DMS53 treated with DMSO at 0.1 percent for 48 hours (cell line): ENCODE measurements around the gene NKIRAS1.
"Not testable (repeated sequence)": the region's sequence is repeated elsewhere in the genome, so short reads cannot be mapped to it uniquely, and the experiment has no call there.

ENCODE experiments used
- DNase-seq: peaks from one replicate; lab custom pipeline; 2025; ENCODE audit not compliant: unreplicated experiment; lab: John Stamatoyannopoulos, UW

NKIRAS1 gene

DNA sequence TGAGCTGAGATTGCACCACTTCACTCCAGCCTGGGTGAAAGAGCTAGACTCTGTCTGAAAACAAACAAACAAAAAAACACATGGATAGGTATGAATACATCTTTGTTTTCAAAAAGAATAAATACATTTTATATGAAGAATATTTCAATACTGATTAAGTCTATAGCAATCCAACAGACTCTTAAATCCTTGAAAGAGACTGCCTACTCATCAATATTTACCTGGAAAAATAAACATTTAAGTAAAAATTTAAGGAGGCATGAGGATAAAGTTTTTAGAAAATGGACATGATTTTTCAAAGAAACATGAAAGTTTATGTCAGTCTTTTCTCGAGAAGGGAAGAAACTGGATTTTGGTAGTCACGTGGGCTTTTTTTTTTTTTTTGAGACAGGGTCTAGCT, 5.4 kb downstream of the NKIRAS1 start:
- no peak for DNase-seq

DNA sequence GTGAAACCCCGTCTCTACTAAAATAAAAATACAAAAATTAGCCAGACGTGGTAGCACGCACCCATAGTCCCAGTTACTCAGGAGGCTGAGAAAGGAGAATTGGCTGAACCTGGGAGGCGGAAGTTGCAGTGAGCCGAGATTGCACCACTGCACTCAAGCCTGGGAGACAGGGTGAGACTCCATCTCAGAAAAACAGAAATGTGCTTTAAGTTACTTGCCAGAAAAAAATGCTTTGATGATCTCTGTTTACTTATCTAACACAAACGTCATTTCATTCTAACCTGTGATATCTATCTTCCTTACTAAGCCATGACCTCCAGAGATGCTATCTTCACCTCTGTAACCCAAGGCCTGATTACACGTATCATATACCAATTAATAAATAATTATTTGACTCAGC, 7.4 kb downstream of the NKIRAS1 start:
- DNase-seq: no peak

DNA sequence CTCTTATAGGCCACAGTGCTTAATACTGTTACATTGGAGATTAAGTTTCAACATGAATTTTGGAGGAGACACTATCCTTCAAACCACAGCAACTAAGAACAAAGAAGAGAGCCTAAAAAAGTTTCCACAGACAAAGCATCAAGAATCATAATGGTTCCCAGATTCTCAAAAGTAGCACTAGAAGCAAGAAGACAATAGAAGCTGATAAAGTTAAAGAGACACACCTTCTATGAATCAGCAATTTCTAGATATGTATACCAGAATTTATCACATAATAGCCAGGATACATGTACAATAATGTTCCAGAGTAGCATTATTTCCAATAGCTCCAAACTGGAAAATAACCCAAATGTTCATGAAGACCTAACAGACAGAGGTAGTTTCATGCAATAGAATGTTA, 12.2 kb downstream of the NKIRAS1 start:
- DNase-seq: no peak

DNA sequence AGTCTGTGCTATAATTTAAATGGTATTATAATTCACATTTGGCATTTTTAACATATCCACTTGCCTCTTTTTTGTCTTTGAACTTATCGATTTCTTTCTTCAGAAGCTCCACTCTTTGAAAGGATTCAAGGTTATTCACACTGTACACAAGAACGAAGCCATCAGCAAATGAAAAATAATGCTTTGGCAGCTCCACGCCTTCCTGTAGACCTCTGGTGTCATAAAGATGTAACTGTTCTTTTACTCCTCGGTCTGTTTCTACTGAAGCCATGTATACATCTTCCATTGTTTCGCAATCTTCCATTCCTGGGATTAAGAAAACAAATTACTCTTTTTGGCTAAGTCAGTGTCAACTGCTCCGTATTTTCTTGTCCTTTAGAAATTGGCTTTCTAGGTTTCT, 16.0 kb downstream of the NKIRAS1 start:
- DNase-seq: no peak

DNA sequence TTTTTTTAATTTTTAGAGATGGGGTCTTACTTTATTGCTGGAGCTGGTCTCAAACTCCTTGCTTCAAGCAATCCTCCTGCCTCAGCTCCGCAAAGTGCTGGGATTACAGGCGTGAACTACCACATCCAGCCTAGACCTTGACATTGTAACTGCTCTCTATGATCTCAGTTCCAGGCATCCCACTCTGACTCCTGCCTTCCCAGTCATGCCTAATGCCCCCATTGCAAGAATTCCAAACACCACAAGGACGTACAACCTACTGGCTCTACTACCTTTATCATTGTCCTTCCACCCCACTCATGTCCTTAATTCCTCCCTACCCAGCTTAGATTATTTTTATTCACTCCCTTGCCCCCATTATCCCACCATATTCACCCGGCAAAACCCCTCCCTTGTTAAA, 21.6 kb downstream of the NKIRAS1 start:
- no peak for DNase-seq

DNA sequence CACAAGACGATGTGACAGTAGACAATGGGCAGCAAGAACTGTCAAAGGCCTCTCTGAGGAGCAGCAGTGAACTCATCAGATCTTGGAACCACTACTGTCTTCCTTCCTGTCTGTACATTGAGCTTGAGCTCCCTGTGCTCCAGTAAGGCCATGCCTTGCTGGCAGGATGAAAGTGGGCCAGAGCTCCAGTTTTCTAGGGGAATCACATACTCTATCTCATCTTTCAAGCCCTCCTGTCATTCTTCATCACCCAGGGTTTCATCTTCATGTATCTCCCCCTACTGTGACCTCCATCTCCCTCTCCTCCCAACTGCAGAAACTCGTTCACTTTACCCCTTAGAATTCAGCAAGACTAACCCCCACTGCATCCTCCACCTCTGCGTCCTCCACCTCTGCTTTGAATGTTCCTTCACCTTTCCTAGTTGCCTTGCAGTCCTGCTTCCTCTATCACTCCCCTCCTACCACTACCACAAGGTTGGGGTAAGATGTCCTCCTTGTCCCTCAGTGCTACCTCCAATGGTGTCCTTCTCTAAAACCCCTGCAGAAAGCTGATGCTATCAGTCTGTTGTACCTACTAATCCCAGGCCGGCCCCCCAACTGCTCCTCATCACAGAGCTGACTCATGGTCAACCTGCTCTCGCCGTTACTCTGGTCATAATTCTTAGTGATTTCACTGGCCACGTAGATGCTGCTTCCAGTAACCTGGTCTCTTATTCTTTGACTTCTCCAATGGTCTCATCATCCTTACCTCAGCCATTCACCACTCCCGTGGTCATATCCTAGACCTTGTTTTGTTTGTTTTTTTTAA, 22.3 kb downstream of the NKIRAS1 start:
- DNase-seq: no peak

DNA sequence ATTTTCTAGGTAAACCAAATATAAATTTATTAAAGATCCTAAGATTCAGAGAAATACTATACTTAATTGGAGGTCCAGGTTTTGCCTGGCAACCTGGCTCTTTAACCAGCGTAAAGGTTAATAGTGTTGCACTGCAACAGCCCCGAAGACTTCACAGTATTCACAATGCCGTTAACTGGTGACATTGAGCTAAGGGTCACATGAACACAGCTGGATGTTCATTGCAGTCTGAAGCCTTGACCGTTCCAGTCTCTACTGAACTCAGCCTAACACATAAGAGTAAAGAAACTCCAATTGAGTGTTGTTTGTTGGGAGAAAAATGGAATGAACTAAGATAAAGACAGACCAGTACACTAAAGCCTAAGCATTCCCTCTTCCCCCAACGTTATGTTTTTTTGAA, 26.8 kb downstream of the NKIRAS1 start:
- DNase-seq: no peak

DNA sequence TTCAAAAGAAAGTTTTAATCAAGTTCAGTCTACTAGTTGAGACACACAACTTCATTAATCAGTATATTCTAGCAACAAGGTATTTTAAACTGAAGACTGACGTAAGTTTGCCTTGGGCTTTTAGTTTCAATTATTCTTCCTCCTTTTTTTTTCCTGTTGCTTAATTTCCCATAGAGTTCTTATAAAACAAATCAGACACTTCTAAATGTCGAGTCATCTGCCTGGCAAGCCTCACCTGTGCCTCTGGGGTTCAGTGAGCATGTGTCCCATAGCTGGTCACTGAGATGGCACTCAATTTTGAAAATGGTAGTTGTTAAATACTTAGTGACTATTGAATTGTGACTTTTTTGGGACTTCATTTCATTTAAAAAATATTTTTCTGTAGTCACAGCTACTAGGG, 27.4 kb downstream of the NKIRAS1 start:
- DNase-seq: no peak

DNA sequence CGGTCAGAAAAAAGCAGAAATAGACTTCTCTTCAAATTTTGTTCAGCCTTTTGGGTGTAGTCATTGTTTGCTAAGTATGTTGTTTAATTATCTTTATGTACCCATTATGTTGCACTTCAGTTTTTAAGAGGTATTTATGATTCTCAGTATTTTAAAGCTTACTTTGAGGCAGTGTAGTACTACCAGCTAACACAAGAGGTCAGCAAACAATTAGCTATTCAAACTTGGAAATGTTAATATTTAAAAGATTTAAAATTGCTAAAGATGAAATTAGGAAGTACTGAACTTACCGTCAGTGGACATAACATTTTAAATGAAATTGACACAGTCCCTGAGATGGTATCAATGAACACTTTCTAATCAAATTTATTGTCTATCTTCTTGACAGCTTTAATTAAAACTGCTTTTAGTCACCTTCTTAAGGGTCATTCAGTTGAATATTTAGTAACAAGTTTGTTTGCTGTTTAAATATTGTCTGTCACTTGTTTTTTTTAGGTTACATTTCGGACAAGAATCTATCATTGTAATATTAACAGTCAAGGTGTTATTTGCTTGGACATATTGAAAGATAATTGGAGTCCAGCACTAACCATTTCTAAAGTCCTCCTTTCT, 28.1 kb downstream of the NKIRAS1 start:
- no peak for DNase-seq

DNA sequence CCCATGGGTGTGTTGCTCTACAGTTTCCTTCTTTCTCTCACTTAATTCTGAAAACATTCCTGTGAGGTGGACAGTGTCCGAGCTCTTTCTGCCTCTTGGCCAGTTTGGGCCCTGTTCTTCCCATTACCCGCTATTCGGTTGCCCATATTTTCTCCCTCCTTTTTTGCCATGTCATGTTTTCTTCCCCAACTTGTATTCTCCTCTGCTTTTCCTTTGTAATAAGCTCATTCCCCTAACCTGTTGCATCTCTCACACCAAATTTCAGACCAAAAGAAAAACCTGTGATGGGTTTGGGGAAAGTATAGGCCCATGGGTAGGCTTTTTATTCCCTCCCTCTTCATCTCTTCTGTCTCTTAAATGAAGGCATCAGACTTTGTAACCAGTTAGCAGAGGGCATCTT, 30.5 kb downstream of the NKIRAS1 start:
- no peak for DNase-seq

DNA sequence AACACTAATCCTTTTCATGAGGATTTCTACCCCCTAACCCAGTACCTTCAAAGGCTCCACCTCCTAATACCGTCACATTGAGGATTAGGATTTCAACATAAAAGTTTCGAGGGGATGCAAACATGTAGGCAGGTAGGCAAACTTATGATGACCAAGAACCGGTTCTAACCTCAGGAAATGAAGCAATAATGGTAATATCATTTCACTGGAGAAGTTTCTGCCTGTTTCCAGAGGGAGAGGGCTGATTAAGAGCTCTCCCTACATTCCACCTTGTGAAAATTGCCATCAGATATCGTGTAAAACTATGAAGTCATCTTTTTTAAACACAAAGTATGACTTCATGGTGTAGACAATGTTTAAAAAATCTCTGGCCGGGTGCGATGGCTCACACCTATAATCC, 31.6 kb downstream of the NKIRAS1 start:
- DNase-seq: no peak

DNA sequence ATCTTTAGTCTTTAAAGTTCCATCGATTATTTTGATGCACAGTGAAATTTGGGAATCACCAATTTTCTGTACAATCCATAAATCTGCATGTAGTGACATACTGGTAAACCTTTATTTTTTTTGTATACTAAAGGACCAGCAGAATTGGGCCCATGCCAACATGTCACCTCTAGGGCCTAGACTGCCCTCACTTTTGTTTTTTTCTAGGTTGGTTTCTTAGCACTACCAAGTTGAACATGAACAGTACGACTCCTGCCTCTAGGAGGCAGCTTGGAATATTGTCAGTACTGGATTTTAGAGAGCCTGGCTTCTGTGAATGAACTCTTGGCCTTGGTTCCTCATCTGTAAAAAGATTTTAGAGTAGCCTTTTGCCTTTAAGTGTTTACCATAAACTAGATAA, 32.3 kb downstream of the NKIRAS1 start:
- no peak for DNase-seq

DNA sequence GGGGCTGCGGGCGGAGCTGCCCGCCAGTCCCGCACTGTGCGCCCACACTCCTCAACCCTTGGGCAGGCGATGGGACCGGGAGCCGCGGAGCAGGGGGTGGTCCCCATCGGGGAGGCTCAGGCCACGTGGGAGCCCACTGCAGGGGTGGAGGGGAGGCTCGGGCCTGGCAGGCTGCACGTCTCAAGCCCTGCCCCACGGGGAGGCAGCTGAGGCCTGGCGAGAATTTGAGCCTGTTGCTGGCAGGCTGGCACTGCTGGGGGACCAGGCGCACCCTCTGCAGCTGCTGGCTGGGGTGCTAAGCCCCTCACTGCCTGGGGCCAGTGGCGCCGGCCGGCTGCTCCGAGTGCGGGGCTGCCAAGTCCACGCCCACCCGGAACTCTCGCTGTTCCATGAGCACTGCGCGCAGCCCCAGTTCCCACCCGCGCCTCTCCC, 34.3 kb downstream of the NKIRAS1 start:
- no peak for DNase-seq

DNA sequence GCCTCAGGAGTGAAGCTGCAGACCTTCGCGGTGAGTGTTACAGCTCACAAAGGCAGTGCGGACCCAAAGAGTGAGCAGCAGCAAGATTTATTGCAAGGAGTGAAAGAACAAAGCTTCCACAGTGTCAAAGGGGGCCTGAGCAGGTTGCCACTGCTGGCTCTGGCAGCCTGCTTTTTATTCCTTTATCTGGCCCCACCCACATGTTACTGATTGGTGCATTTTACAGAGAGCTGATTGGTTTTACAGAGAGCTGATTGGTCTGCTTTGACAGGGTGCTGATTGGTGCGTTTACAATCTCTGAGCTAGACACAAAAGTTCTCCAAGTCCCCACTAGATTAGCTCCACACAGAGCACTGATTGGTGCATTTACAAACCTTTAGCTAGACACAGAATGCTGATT, 34.8 kb downstream of the NKIRAS1 start:
- DNase-seq: not testable (repeated sequence)

DNA sequence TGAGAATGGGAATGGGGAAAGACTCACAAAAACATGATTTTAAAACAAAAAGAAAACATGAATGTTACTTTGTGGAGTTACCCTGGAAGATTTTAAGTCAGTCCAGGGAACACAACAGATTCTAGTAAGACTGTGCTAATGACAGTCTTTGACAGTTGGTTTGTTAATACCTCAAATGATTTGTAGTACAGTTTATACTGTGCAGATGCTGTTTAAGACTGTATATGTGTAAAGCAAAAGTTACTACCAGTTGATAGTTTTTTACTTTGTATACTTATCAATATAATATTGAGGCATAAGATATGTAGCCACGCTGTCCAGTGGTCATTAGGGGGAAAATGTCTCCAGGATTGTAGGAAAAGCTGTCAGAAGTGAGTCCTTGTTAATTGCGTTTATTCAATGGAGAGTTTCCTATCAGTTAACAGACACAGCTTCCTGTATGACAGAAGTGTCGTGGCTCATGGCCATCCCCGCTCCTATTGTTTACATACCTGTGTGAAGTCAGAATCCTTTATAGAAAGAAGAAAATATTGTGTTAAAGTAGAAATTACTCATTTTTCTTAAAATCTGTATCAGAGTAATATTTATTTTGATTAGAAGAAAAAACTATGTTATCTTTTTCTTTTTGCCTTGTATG, 36.0 kb downstream of the NKIRAS1 start:
- no peak for DNase-seq

DNA sequence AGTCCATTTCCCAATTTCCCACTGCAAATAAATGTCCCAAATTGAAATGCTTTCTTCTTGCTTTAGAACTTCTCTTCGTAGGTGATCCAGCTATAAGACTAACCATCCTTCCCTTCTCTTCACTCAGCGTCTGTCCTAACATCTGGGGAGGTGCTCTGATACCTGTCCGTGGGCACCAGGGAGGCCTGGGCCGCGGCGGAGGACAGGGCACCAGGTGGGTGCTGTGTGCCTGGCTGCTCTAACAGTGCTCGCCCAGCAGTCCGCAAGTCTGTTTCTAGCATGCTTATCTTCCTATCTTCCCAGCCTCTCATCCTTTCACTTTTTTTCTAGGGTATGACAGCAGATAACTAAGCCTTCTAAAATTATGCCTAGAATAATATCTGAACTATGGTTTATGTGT, 37.3 kb downstream of the NKIRAS1 start:
- DNase-seq: no peak

DNA sequence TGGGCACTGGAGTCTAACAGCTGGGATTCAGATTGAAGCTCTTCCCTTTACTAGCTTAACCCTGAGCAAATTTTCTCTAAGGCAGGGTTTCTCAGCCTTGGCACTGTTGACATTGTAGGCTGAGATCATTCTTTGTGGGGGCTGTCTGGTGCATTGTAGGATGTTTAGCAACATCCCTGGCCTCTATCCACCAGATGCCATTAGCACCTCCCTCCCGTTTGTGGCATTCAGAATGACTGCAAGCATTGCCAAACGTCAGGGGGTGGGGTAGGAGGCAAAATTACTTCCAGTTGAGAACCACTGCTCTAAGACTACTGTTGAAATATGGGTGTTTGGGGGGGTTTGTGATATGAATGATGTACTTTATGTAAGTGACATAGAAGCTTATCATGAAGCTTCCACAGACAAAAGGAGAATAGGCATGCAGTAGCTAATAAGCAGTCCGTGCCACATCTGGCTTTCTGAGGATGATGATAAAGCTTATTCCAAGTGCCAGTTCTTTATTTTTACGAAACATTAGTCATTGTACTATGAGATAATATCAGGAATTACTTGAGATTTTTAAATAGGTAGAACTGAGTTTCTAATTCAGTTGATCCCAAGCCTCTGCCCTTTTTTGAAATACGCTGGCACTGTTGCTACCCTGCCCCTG, 39.3 kb downstream of the NKIRAS1 start:
- DNase-seq: no peak

DNA sequence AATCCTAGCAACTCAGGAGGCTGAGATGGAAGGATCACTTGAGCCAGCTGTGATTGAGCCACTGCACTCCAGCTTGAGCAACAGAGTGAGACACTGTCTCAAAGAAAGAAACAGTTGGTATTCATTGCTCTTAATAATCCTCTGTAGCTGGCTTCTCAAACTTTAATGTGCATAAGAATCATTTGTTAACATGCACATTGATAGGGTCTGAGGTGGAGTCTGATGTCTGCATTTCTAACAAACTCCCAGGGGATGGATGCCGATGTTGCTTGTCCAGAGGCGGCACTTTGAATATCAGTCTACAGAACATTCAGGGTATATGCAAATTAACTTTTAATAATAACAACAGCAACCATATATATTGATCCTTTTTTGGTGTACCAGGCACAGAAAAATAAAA, 39.9 kb downstream of the NKIRAS1 start:
- no peak for DNase-seq

DNA sequence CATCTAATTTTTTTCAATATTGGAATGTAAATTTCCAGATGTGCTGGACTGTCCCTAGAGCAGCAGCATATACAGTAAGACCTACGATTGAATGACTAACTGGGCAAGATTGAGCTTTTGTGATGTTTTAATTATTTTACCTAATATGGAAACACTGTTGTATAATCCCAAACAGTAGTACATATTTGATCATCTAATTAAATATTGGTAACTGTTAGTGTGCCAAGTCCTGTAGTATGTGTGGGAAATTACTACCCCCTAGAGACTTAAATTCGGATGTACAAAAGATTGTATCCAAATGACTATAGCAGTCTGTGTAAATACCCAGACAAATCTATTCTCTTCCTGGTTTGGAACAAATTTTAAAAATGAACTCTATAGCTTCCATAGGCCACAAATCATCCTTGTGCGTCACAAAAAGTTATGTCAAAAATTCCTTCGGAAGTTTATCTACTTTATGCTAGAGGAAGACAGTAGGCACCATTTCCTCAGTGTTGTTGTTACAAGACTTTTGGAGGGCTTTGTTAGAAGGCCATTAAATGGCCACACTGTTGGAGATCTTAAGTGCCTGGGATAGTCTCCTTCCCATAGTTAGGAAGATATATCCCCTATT, 41.6 kb downstream of the NKIRAS1 start:
- DNase-seq: no peak

DNA sequence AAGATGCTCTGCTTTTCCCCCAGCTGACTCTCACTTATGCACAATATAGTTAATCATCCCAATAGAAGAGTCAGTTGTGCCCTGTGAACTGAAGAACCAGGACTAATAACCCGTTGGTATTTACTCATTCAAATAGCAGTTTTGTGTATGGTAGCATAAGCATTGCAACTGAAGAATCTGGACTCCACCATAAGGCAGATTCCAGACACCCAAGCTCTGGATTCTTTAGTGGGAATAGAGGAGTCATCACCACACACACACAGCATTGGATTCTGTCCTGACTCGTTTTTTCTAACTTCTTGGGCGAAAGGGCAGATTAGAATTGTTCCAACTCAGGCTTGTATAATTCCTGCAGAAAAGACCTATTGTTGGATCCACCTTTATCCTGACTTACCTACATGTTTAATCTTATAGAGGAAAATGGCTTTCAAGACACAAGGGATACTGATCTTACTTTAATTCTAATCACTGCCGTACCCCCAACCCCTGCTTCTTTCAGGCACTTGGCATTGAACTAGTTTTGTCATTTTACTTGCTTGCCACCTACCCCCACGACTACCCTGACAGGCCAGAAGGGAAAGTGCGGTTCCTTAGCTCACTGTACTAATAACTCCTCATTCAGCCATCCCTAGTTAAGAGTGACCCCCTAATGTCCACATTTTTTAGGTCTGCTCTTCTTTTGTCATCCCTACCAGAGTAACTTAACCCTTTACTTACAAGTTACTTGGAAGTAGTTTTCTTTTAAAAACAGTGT, 42.3 kb downstream of the NKIRAS1 start:
- no peak for DNase-seq

DNA sequence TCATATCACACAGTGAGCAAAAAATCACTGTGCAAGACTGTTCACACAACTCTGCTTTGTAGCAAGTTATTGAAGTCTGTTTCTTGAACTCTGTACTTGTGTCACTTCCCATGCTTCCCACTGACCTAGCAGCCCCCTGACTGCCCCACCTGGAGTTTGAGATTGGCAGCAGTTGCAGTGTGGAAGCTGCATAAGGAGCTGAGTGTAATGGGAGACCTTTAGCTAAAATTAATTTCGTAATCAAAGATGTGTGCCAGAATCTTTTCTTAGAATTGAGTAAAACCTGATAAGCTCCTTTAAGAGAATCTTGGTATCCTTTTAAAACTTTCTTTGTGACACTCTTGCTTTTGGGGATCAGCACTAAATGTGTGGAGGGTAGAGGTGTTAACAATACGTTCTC, 42.8 kb downstream of the NKIRAS1 start:
- no peak for DNase-seq
